22Rv1 (cell line): ENCODE measurements around the gene PDE6A.

ENCODE experiments used
- ZFX ChIP-seq: fragments of 450-650 bp; IDR thresholded peaks from 2 replicates; pipeline ENCODE4 v1.6.1; 2017; ENCODE audit warnings: antibody characterized with exemption, borderline replicate concordance
- TF ChIP-seq, protein P1 (sequence below): fragments of 450-650 bp; IDR thresholded peaks from 2 replicates; pipeline ENCODE4 v1.5.1; 2017; ENCODE audit warnings: mild to moderate bottlenecking

DNA sequence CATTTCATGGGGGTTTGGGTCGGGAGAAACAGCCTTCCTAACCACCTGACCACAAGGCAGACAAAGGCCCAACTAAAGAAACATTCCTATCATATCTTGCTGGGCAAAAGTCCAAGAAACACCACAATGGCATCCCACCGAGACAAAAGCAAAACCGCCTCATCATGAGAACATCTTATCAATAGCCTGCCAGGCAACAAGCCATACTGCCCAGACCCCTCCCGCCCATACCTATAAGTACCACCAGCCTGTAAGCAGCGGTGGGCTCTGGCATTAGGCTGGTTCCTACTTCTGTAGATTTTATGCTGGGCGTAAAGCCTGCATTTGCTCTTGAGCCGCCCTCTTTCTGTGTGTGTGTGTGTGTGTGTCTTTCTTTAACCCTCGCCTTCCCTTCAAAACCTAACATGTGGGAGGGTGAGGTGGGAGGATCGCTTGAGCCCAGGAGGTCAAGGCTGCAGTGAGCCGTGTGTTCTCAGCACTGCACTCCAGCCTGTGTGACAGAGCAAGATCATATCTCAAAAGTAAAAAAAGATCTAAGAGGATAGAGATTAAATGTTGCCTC is 56.9 kb downstream of the PDE6A start:
- TF ChIP-seq, protein P1, sequence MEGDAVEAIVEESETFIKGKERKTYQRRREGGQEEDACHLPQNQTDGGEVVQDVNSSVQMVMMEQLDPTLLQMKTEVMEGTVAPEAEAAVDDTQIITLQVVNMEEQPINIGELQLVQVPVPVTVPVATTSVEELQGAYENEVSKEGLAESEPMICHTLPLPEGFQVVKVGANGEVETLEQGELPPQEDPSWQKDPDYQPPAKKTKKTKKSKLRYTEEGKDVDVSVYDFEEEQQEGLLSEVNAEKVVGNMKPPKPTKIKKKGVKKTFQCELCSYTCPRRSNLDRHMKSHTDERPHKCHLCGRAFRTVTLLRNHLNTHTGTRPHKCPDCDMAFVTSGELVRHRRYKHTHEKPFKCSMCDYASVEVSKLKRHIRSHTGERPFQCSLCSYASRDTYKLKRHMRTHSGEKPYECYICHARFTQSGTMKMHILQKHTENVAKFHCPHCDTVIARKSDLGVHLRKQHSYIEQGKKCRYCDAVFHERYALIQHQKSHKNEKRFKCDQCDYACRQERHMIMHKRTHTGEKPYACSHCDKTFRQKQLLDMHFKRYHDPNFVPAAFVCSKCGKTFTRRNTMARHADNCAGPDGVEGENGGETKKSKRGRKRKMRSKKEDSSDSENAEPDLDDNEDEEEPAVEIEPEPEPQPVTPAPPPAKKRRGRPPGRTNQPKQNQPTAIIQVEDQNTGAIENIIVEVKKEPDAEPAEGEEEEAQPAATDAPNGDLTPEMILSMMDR, result no peak
- TF ChIP-seq ZFX, result no peak
